ENCODE measurements around the gene ZNF500. TPM values are rescaled to one million over a fixed set of nuclear protein-coding genes. Genes with fewer than 3 reads are reported as not detected.

Gene ZNF500
- total RNA-seq, 1 experiment from 2014 or later: 18.3 TPM

DNA sequence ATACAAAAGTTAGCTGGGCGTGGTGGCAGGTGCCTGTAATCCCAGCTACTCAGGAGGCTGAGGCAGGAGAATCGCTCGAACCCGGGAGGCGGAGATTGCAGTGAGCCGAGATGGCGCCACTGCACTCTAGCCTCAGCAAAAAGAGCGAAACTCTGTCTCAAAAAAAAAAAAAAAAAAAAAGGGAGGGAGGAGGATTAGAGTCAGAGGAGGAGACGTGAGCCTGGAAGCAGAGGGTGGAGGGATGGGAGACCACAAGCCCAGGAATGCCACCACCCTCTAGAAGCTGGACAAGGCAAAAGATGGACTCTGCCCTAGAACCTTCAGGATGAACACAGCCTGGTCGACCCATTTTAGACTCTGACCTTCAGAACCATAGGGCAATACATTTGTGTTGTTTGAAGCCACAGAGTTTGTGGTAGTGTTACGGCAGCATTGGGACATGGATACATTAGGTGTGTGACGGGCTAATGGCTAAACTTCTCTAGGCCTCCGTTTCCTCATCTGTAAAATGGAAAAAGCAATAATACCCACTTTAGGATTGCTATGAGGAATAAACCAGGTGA lies 26.1 kb upstream of the ZNF500 start:
- H3K9me3 ChIP-seq (ENCODE audit: control insufficient read depth, low read depth, low read length): no peaks in the 10 kb centered on the region
- H3K4me1 ChIP-seq (ENCODE audit: insufficient read depth, low read length): peaks cover 1% of the 10 kb centered on the region; the same call in 1 of the 2 replicates
- no peak overlapping the region for H2BK15ac ChIP-seq (ENCODE audit: low read depth, low read length)
- Mint-ChIP-seq H3K27me3 (ENCODE audit: low read depth) (no peaks in the 10 kb centered on the region; the same call in 1 of the 2 replicates), H3K9me3 (no peaks in the 10 kb centered on the region), H3K4me1 (peaks cover 9% of the 10 kb centered on the region in 2 experiments), H3K4me3 (no peak overlapping the region), H3K27ac (no peak overlapping the region), H3K36me3 (ENCODE audit: insufficient read depth in 1 of 3, low read depth in 3 of 3) (peaks cover 0 to 5% (median 5%) of the 10 kb centered on the region in 3 experiments; a peak in 5 of 7 replicates)
- no peaks in the 10 kb centered on the region for H3K23me2 ChIP-seq (ENCODE audit: insufficient read length, low read depth, low read length, poor library complexity, severe bottlenecking)
- no peaks in the 10 kb centered on the region for H3K27me3 ChIP-seq (ENCODE audit: insufficient read depth, low read length)
- H3K14ac ChIP-seq (ENCODE audit: insufficient read depth, low read length): no peak overlapping the region
- H3K4ac ChIP-seq (ENCODE audit: low read depth, low read length): no peak overlapping the region
- DNase-seq: no peak
- H2BK120ac ChIP-seq (ENCODE audit: low read depth, low read length, poor library complexity, severe bottlenecking): no peak overlapping the region
- H4K20me1 ChIP-seq (ENCODE audit: control insufficient read depth, insufficient read depth, insufficient read length): no peaks in the 10 kb centered on the region
- no peak overlapping the region for H4K91ac ChIP-seq (ENCODE audit: insufficient read length, low read depth, low read length)
- no peak overlapping the region for H3K18ac ChIP-seq (ENCODE audit: insufficient read length, low read depth, low read length)
- no peak overlapping the region for H3K4me2 ChIP-seq (ENCODE audit: insufficient read depth, insufficient read length, low read length)
- H3K79me1 ChIP-seq (ENCODE audit: insufficient read depth, low read depth, low read length, poor library complexity, severe bottlenecking): no peaks in the 10 kb centered on the region
- no peak overlapping the region for H3K9ac ChIP-seq (ENCODE audit: extremely low read depth, insufficient read length, low read length)
- H3K56ac ChIP-seq (ENCODE audit: insufficient read length, low read depth, low read length): no peak overlapping the region
- no peak overlapping the region for H4K5ac ChIP-seq (ENCODE audit: insufficient read length, low read depth, low read length)
- H2AK5ac ChIP-seq (ENCODE audit: insufficient read length, low read length): no peak overlapping the region
- no peak overlapping the region for H2BK5ac ChIP-seq (ENCODE audit: insufficient read length, low read length)
- no peak overlapping the region for H2BK20ac ChIP-seq (ENCODE audit: low read depth, low read length, poor library complexity, severe bottlenecking)
- no peak overlapping the region for H4K8ac ChIP-seq (replicated peaks; ENCODE audit: insufficient read length, low read depth, low read length)
- TF ChIP-seq CTCF (conservative IDR thresholded peaks at IDR 0.05): no peak
- H3K23ac ChIP-seq (ENCODE audit: insufficient read length, low read depth, low read length): no peak overlapping the region
- WGBS (ENCODE audit: extremely low coverage, insufficient read length, low lambda C conversion rate): no CpG with 5 or more reads among the region's 13 CpGs
- H3K79me2 ChIP-seq (ENCODE audit: insufficient read depth, low read length): no peaks in the 10 kb centered on the region
- no peak overlapping the region for H2AFZ ChIP-seq (ENCODE audit: low read length)
- H3K27ac ChIP-seq (ENCODE audit: insufficient read length, low read depth, low read length): no peak overlapping the region
- no peak overlapping the region for H2BK12ac ChIP-seq (ENCODE audit: insufficient read length, low read depth, low read length)
- no peak overlapping the region for H3T11ph ChIP-seq (ENCODE audit: low read length)

Measured in H9 (cell line).